ENCODE results near the gene TBC1D8.

Gene TBC1D8

GRCh38 chr2:101026253-101026701, 124.9 kb downstream of the TBC1D8 start:
- no peak for DNase-seq

- no peak for DNase-seq
These were observed 125.6 kb downstream of the TBC1D8 start for GRCh38 chr2:101025561-101025960.

- no peak for DNase-seq
These were observed 127.7 kb downstream of the TBC1D8 start for GRCh38 chr2:101023327-101024107.

- no peak for DNase-seq
These were observed 129.0 kb downstream of the TBC1D8 start for GRCh38 chr2:101022221-101022620.

GRCh38 chr2:101018934-101019333, 132.2 kb downstream of the TBC1D8 start:
- no peak for DNase-seq

- no peak for DNase-seq
These were observed 133.8 kb downstream of the TBC1D8 start for GRCh38 chr2:101017371-101017770.

GRCh38 chr2:101014264-101014857, 136.8 kb downstream of the TBC1D8 start:
- no peak for DNase-seq

GRCh38 chr2:101012706-101013181, 138.4 kb downstream of the TBC1D8 start:
- peak; percentile 45 for DNase-seq

- no peak for DNase-seq
These were observed 139.0 kb downstream of the TBC1D8 start for GRCh38 chr2:101012054-101012705.

- no peak for DNase-seq
These were observed 140.0 kb downstream of the TBC1D8 start for GRCh38 chr2:101011152-101011551.

GRCh38 chr2:101007415-101008345, 143.5 kb downstream of the TBC1D8 start:
- DNase-seq = no peak

GRCh38 chr2:101006065-101006715, 145.0 kb downstream of the TBC1D8 start:
- no peak for DNase-seq

- no peak for DNase-seq
These were observed 146.4 kb downstream of the TBC1D8 start for GRCh38 chr2:101004620-101005325.

- no peak for DNase-seq
These were observed 147.9 kb downstream of the TBC1D8 start for GRCh38 chr2:101003278-101003775.

GRCh38 chr2:101002562-101003277, 148.5 kb downstream of the TBC1D8 start:
- no peak for DNase-seq

GRCh38 chr2:101001691-101002561, 149.3 kb downstream of the TBC1D8 start, which contains the start of gene RPL31:
Gene RPL31 (plus strand): TSS chr2:101002289. CDS start chr2:101002702, 413 bp downstream.
- DNase-seq = peak; percentile 95

- no peak for DNase-seq
These were observed 151.2 kb downstream of the TBC1D8 start for GRCh38 chr2:100999995-101000394.

GRCh38 chr2:100998235-100998573, 153.0 kb downstream of the TBC1D8 start:
- DNase-seq = no peak

- DNase-seq = no peak
These were observed 153.5 kb downstream of the TBC1D8 start for GRCh38 chr2:100997509-100998234.
